Osteoblast (primary cell): ENCODE data around the gene ZIC3. TPM values are rescaled to one million over a fixed set of nuclear protein-coding genes. Genes with fewer than 3 reads are reported as not detected.
A peak's percentile ranks its signal among the peaks of the same experiment; 100 is the strongest.

Experiments
- DNase-seq: peaks from one replicate; pipeline ENCODE4 v3.0.0; 2011; ENCODE audit warnings: low spot score, mixed read lengths; ENCODE audit not compliant: insufficient read length; ENCODE audit errors: missing footprints
- H2AFZ ChIP-seq: 2 replicates; pipeline ENCODE4 v1.6.0; 2011; ENCODE audit warnings: mild to moderate bottlenecking, low read length
- H3K27ac ChIP-seq: 2 replicates; pipeline ENCODE4 v1.5.1; 2011; ENCODE audit warnings: mild to moderate bottlenecking, low read depth, low read length, moderate library complexity
- H3K27me3 ChIP-seq: 2 replicates; pipeline ENCODE4 v1.6.0; 2012; ENCODE audit warnings: mild to moderate bottlenecking, control low read depth, inconsistent platforms, low read length, moderate library complexity; ENCODE audit not compliant: insufficient read depth
- H3K36me3 ChIP-seq: 2 replicates; pipeline ENCODE4 v1.5.1; 2011; ENCODE audit warnings: mild to moderate bottlenecking, low read length, control low read depth, moderate library complexity; ENCODE audit not compliant: insufficient read depth
- H3K4me1 ChIP-seq: 2 replicates; pipeline ENCODE4 v1.5.1; 2011; ENCODE audit warnings: mild to moderate bottlenecking, low read length, control low read depth, moderate library complexity; ENCODE audit not compliant: insufficient read depth
- H3K4me2 ChIP-seq: 2 replicates; pipeline ENCODE4 v1.6.0; 2011; ENCODE audit warnings: mild to moderate bottlenecking, low read length; ENCODE audit not compliant: insufficient read depth
- H3K4me3 ChIP-seq: fragments of 200-600 bp; sonication (generic); 3 replicates; pipeline ENCODE4 v1.5.1; 2012; ENCODE audit warnings: mild to moderate bottlenecking, low read length, inconsistent platforms; ENCODE audit not compliant: insufficient read depth
- H3K79me2 ChIP-seq: 2 replicates; pipeline ENCODE4 v1.6.0; 2012; ENCODE audit warnings: mild to moderate bottlenecking, low read length, control low read depth, inconsistent platforms; ENCODE audit not compliant: insufficient read depth
- H3K9me3 ChIP-seq: 2 replicates; pipeline ENCODE4 v1.5.1; 2011; ENCODE audit warnings: low read depth, low read length, control low read depth
- H4K20me1 ChIP-seq: 2 replicates; pipeline ENCODE4 v1.6.0; 2012; ENCODE audit warnings: mild to moderate bottlenecking, low read length, control low read depth; ENCODE audit not compliant: insufficient read depth
- total RNA-seq: library from RNA; depleted of rRNA; stranded (reverse); fragments of >200 nt; gene quantifications from 2 replicates; pipeline ENCODE4 v1.2.3, GENCODE V29; 2012
- TF ChIP-seq, protein P1 (sequence below): IDR thresholded peaks from 2 replicates; pipeline ENCODE4 v1.5.1; 2011; ENCODE audit warnings: mild to moderate bottlenecking, low read depth, low read length, moderate library complexity; ENCODE audit errors: extremely low read depth

ZIC3 gene
- not detected in 2 replicates for total RNA-seq

DNA sequence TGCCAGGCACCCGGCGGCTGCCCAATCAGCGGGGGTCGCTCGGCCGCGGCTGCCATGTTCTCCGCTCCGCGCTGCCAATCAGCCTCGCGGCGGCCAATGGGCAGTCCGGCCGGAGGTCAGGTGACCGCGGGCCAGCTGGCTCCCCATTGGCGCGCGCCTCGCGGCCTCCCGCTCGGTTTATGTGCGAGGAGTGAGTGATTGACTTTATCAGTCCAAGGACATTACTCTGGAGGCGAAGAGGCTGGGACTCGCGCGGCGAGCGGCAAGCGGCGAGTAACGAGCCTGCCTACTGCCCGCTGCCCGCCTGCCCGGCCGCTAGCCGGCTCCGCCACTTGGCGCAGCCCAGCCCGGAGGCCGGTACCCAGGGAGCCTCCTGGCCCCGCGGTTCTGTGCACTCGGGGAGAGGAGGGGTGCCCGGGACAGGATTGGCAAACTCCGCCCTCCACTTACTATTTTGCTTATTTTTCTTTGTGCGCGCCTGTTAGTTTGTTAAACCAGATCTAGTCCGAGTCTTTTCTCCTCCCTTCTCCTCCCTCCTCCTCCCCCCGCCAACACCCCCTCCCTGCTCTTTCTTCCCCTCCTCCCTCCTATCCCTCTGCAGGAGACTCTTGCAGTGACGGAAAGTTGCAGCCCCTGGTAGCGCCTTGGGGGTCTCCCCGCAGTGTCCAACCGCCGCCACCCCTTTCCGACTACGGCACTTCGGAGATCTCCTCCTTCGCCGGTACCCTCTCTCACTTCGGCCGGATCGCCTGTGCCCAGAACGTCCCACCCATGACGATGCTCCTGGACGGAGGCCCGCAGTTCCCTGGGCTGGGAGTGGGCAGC lies at the start of gene ZIC3:
TSS of gene ZIC3 (plus strand) at position 207 of the 825 bp plus-strand sequence. CDS start at position 772, 565 bp downstream.
- peak within 1 kb of the TSS; percentile 28 for H3K4me2 ChIP-seq
- H2AFZ ChIP-seq, result peak within 1 kb of the TSS; percentile 3
- no peaks in the 10 kb centered on the region for H3K36me3 ChIP-seq
- DNase-seq, result peak; percentile 89
- H3K9me3 ChIP-seq, result no peaks in the 10 kb centered on the region
- H3K4me1 ChIP-seq, result no peaks in the 10 kb centered on the region
- TF ChIP-seq, protein P1, sequence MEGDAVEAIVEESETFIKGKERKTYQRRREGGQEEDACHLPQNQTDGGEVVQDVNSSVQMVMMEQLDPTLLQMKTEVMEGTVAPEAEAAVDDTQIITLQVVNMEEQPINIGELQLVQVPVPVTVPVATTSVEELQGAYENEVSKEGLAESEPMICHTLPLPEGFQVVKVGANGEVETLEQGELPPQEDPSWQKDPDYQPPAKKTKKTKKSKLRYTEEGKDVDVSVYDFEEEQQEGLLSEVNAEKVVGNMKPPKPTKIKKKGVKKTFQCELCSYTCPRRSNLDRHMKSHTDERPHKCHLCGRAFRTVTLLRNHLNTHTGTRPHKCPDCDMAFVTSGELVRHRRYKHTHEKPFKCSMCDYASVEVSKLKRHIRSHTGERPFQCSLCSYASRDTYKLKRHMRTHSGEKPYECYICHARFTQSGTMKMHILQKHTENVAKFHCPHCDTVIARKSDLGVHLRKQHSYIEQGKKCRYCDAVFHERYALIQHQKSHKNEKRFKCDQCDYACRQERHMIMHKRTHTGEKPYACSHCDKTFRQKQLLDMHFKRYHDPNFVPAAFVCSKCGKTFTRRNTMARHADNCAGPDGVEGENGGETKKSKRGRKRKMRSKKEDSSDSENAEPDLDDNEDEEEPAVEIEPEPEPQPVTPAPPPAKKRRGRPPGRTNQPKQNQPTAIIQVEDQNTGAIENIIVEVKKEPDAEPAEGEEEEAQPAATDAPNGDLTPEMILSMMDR, result no peak
- H4K20me1 ChIP-seq, result no peaks in the 10 kb centered on the region
- peak within 1 kb of the TSS; percentile 25 for H3K4me3 ChIP-seq
- peaks cover 21% of the 10 kb centered on the region for H3K27me3 ChIP-seq
- no peaks in the 10 kb centered on the region for H3K79me2 ChIP-seq
- no peak within 1 kb of the TSS for H3K27ac ChIP-seq

DNA sequence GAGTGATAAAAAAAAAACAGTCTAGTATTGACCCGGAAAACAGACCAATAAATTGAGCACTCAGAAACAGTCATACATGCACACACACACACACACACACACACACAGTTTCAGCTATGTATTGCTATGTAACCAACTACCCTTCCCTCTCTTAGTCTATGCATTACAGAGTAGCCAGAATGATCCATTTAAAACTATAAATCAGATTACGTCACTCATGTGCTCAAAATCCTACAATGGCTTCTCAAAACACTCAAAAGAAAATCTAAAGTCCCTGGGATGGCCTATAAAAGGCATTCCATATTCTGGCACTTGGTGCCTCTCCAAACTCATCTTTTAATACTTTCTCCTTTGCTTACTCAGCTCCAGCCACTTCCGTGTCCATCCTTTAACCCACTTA lies 46.5 kb upstream of the ZIC3 start:
- Histone ChIP-seq H3K36me3 (no peaks in the 10 kb centered on the region), H3K9me3 (no peaks in the 10 kb centered on the region), H4K20me1 (no peaks in the 10 kb centered on the region), H3K27ac (no peak overlapping the region), H3K4me2 (no peak overlapping the region), H3K79me2 (no peaks in the 10 kb centered on the region), H3K27me3 (no peaks in the 10 kb centered on the region), H3K4me3 (no peak overlapping the region), H3K4me1 (no peaks in the 10 kb centered on the region), H2AFZ (no peak overlapping the region)
- TF ChIP-seq, protein P1, result no peak
- DNase-seq, result no peak

GRCh38 chrX:137545711-137546651 lies 19.9 kb upstream of the ZIC3 start:
- no peaks in the 10 kb centered on the region for H3K79me2 ChIP-seq
- DNase-seq, result no peak
- no peaks in the 10 kb centered on the region for H3K4me1 ChIP-seq
- H3K27ac ChIP-seq, result no peak overlapping the region
- no peak overlapping the region for H2AFZ ChIP-seq
- no peaks in the 10 kb centered on the region for H3K36me3 ChIP-seq
- H3K4me3 ChIP-seq, result no peak overlapping the region
- TF ChIP-seq, protein P1, result no peak
- H3K27me3 ChIP-seq, result no peaks in the 10 kb centered on the region
- H3K9me3 ChIP-seq, result no peaks in the 10 kb centered on the region
- H3K4me2 ChIP-seq, result no peak overlapping the region
- H4K20me1 ChIP-seq, result no peaks in the 10 kb centered on the region
